H1 (cell line): ENCODE measurements around the gene ACBD6. TPM values are rescaled to one million over a fixed set of nuclear protein-coding genes. Genes with fewer than 3 reads are reported as not detected.

Experiments
- CHD1 ChIP-seq: IDR thresholded peaks from 2 replicates; pipeline ENCODE4 v1.6.1; 2012; ENCODE audit warnings: low read depth, low read length, improper control_type of control experiment
- polyA plus RNA-seq, 7 experiments: library from polyadenylated mRNA; depleted of rRNA in 3 of 7; stranded (reverse) in 5 of 7; unstranded in 2 of 7; fragments of >200 nt in 5 of 7; fragments of 200-250 nt in 2 of 7; gene quantifications; 1 replicate in 5 of 7; 2 replicates in 1 of 7; 4 replicates in 1 of 7; pipeline versions ENCODE4 v1.2.1 to v1.2.3, GENCODE V29; 2011 to 2013; ENCODE audit warnings: missing spikeins in 2 of 7, mixed read lengths in 2 of 7
- total RNA-seq: library from RNA; stranded (reverse); fragmentation: NEBNext Ultra II Directional; extraction: Animal tissue kit (Norgen Biotek cat#: 25700); gene quantifications from 2 replicates; pipeline ENCODE4 v1.2.1, GENCODE V29; 2021

Gene ACBD6
- total and polyA plus RNA-seq, 2 of the 8 experiments (the other 6 are each of a cell fraction or from before 2014, with no cell fraction given): 52.0 to 67.7 TPM

DNA sequence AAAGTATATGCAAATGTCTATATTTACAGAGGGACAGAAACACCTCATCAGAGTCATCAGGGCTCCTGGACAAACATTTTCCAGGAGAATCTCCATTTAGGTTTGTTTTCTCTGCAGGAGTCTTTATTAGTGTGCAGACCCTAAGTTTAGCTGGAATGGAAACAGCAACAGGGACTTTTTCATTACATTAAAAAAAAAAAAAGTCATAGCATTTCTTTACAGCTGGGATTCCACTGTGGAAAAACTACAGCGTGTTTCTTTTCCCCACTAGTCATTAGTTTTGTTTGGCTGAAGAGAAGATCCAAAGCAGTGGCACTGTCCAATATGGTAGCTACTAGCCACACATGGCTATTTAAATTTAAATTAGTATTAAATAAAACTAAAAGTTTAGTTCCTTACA is 222.7 kb downstream of the ACBD6 start (continued):
- no peak for TF ChIP-seq CHD1
